Fibroblast of skin of right quadriceps (primary cell): ENCODE measurements around the gene DLGAP1.
A peak's percentile ranks its signal among the peaks of the same experiment; 100 is the strongest.

Source experiments
- DNase-seq: peaks from one replicate; pipeline ENCODE4 v3.0.0-alpha.2; 2013

The DLGAP1 gene

GRCh38 chr18:4236940-4237663 lies 218.0 kb downstream of the DLGAP1 start:
- DNase-seq: no peak

DNA sequence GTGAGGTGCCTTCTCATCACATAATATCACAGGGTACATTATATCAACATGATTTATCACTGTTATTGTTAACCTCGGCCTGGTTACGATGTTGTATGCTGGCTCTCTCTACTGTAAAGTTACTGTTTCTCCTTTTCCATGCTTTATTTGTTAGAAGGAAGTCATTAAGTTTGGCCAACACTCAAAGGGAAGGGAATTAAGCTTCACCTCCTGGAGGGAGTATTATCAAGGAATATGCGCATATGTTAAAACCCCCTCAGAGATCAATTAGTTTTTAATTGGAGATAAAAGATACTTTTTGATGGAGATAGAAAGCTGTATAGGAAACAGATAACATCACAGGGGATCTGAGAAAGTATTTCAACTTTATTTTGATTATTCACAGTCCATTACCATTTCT lies 221.6 kb downstream of the DLGAP1 start:
- no peak for DNase-seq

GRCh38 chr18:4232656-4233055 lies 222.5 kb downstream of the DLGAP1 start:
- DNase-seq: no peak

DNA sequence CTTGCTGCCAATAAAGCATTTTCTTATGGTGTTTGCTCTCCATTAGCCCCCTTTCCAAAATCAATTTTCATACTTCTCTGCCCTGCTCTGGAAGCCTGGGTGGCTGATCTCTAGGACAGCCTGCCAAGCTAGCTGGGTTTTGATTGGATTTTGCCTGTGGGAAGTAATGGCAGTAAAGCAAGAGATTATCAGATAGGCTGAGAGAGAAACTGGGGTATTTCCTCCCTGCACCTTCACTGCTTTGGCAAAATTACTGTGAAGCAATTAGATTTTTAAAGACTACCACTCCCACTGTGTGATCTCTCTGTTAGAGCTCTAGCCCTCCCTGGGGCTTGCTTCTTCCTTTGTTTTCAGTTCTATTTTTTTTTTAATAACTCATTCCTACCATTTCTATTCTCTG lies 223.8 kb downstream of the DLGAP1 start:
- DNase-seq: no peak

DNA sequence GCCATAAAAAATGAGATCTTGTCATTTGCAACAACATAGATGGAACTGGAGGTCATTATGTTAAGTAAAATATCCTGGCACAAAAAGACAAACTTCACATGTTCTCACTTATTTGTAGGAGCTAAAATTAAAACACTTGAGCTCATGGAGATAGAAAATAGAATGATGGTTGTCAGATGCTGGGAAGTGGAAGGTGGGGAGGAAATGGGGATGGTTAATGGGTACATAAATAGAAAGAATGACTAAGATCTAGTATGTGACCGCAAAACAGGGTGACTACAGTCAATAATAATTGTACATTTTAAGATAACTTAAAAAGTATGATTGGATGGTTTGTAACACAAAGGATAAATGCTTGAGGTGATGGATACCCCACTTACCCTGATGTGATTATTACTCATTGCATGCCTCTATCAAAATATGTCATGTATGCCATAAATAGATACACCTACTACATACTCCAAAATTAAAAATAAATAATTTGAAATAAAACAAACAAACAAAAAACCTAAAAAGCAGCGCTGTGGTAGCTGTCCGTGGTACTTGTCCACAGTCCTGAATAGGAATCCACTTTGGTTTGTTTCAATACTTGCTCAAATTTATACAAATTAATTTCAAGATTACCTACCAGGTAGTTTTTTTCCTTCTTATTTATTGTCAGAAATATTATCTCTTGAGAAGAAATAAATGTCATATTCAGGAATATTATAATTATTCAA lies 224.5 kb downstream of the DLGAP1 start:
- no peak for DNase-seq

GRCh38 chr18:4224031-4224704 lies 230.9 kb downstream of the DLGAP1 start:
- DNase-seq: no peak

DNA sequence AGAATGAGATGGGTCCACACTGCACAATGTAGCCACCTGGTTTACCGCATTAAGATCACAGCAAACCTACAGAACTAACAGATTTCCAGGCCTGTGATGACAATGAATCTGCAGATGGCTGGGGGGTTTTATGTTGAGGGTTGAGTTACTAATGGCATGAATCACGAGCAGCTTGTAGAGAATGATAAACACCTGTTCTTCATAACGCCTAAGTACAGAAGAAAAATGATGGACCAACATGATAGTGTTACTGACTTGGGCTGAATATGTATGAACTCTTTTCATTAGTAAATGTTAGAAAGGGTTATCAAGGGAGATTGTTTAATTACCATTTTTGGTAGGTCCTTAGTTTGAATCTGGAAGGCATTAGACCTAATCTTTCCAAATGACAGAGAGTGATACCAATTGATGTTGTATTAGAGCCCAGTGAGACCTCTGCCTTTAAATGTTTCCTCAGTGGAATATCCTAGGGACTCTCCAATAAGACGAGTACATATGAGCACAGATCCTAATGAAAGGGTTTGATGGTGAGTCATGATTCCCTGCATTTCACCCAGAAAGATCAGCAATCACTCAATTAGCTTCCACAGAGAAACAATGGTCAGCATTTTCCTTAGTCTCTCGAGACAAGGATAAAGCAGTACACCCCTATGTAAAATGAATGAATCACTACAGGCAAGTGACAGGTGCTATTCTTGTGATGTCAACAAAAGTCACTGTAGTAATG lies 243.8 kb downstream of the DLGAP1 start:
- DNase-seq: no peak

DNA sequence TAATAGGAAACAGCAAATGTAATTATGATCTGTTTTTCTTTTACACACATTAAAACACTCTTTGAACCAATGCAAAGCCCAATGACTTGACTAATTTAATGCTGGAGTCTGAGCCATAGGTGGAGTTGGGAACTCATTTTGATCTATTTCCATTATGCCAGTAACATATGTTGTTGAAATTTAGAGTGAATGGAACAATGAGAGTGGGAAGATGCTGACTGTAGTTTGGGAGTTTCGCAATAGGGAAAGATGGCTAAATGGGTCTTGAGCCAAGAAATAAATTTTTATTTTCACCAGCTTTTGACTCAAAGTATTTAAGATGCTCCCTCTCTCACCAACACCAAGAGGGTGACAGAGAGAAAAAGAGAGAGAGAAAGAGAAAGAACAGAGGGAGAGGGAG lies 246.7 kb downstream of the DLGAP1 start:
- DNase-seq: no peak

GRCh38 chr18:4207383-4207985 lies 247.6 kb downstream of the DLGAP1 start:
- DNase-seq: no peak

DNA sequence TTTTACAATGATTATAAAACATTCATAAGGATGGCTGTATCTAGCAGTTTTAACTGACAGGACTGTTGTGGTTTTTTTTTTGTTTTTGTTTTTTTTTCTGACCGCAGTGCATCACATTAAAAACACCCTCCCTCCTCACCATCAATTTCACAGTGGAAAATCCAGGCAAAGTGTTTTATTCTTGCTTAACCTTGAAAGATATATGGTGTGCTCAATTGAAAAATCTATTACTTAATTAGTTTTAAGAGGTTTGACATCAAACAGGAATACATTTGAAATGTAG lies 250.7 kb downstream of the DLGAP1 start:
- no peak for DNase-seq

- DNase-seq: no peak
Observed at GRCh38 chr18:4203568-4204437, 251.3 kb downstream of the DLGAP1 start.

GRCh38 chr18:4200399-4200798 lies 254.7 kb downstream of the DLGAP1 start:
- no peak for DNase-seq

DNA sequence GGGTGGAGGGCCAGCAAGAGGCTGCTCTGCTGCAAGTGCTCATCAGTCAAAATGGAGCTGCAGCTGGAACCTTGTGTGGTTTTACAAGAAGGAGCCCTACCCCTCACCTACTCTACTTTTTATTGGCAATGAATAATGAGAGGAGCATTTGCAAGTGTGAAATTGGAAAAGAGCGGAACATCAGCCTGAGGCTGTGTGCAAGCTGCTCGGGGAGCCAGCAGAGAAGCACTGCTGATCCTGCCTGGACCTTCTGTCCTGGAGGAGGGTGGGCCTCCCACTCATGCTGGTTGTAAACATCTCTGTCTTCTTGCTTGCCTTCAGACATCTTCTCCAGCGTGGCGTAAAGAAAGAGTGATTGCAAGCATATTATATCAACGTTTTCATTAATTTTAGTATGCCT lies 256.2 kb downstream of the DLGAP1 start:
- no peak for DNase-seq

DNA sequence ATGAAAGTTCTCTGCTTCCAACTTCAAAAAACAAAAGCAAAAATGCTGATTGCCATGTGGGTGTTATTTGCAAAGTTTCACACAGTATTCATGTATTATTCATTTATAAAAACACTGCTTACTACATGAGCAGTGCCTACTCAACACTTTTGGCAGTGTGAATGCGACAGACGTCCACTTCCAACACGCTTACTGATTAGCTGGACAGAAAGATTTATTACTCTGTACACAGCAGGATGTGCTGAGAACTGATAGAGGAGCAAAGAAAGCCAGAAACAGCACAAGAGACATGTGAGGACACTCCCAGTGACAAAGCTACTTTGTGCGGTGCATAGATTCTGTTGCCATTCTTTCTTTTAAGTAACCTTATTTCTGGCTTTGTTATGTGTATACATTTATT lies 258.8 kb downstream of the DLGAP1 start:
- no peak for DNase-seq

DNA sequence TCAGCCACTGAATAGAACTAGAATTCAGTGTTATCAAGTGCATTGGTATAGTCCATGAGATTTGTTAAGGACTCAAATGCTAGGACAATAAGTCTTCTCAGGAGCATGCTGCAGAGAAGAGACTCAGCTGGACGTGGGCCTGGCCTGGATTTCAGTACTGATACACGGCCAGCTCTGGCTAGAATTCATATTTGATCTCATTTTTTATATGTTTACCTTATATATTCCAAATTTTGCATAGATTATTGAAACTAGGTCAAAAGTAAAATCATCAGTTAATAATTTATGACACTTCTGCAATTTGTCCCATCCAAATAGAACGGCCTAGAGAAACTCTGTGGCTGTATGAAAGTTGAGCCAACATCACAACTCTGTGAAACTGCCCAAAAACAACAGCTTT lies 262.0 kb downstream of the DLGAP1 start:
- DNase-seq: no peak

DNA sequence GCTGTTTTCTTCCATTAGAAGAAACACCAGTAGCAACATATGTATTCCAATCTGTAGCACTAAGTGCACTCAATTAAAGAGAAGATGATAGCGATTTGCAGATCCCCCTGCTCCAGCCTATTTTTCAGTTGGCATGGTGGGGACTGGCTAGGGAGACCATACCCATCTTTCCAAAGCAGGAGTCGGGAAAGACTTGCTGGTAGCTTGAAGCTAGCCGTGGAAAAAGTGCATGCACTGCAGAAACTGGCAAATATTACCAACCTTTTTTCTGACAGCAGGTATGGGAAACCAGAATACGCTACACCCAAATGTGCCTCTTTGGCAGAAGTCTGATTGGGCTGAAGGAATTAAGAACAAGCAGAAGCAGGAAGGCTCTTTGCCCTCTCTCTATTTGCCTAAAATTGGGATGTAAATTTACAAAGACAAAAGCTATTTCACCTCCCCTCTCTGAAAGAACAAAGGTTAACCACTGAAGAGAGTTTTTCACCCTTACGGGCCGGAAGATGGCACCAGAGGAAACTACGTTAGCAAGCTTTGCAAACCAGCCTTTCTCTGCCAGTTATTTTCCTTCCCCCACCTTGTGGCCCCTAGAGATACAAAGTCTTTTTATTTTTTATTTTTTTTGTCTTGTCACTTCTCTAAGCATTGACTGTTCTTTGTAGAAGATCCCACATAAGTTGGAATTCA lies 273.1 kb downstream of the DLGAP1 start:
- no peak for DNase-seq

- peak; percentile 1 for DNase-seq
Observed at GRCh38 chr18:4181086-4181485, 274.0 kb downstream of the DLGAP1 start.

GRCh38 chr18:4172196-4173100 lies 282.7 kb downstream of the DLGAP1 start:
- no peak for DNase-seq

- DNase-seq: no peak
Observed at GRCh38 chr18:4157352-4157751, 297.8 kb downstream of the DLGAP1 start.

DNA sequence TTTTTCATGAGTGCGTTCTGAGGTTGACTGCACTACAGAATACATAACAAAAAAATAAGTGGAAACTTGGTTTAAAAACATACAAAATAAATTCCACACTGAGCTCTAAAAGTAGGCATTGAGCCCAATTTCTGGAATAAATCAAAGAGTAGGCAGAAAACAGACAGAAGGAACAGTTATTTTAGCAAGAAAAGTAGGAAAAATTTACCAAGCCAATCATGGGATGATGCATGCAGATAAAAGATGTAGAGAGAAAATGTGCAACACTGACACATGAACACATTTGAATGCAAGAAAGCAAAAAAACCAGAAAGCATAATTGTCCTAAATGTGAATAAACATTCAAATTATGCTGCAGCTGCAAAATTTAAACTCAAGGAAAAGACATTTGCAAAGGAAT lies 308.3 kb downstream of the DLGAP1 start:
- no peak for DNase-seq

GRCh38 chr18:4144201-4144600 lies 310.9 kb downstream of the DLGAP1 start:
- no peak for DNase-seq
